Raji (cell line): ENCODE data around the gene CCDC178.

Experiments used
- POLR2A ChIP-seq: IDR thresholded peaks from 2 replicates; pipeline ENCODE4 v1.6.1; 2011; ENCODE audit warnings: low read depth, low read length, control low read depth; ENCODE audit not compliant: insufficient read depth

Gene CCDC178

GRCh38 chr18:33440060-33441043 is at the start of gene CCDC178:
CCDC178 (minus strand) TSS chr18:33440721; CDS start chr18:33412088, 28,633 bp downstream.
- no peak for TF ChIP-seq POLR2A

GRCh38 chr18:33483908-33484307 is 43.4 kb upstream of the CCDC178 start:
- no peak for TF ChIP-seq POLR2A

- no peak for TF ChIP-seq POLR2A
These were observed 32.0 kb upstream of the CCDC178 start for GRCh38 chr18:33472509-33472908.

GRCh38 chr18:33470216-33470615 is 29.7 kb upstream of the CCDC178 start:
- TF ChIP-seq POLR2A: no peak

GRCh38 chr18:33469699-33470098 is 29.2 kb upstream of the CCDC178 start:
- TF ChIP-seq POLR2A: no peak

- no peak for TF ChIP-seq POLR2A
These were observed 27.0 kb upstream of the CCDC178 start for GRCh38 chr18:33467531-33467930.

GRCh38 chr18:33466822-33467221 is 26.3 kb upstream of the CCDC178 start:
- no peak for TF ChIP-seq POLR2A

GRCh38 chr18:33460681-33461080 is 20.2 kb upstream of the CCDC178 start:
- TF ChIP-seq POLR2A: no peak

- no peak for TF ChIP-seq POLR2A
These were observed 19.1 kb upstream of the CCDC178 start for GRCh38 chr18:33459612-33460011.

- no peak for TF ChIP-seq POLR2A
These were observed 6.1 kb upstream of the CCDC178 start for GRCh38 chr18:33446604-33447003.

GRCh38 chr18:33444709-33445108 is 4.2 kb upstream of the CCDC178 start:
- no peak for TF ChIP-seq POLR2A

GRCh38 chr18:33432857-33433256 is 7.7 kb downstream of the CCDC178 start:
- no peak for TF ChIP-seq POLR2A

GRCh38 chr18:33427549-33427948 is 13.0 kb downstream of the CCDC178 start:
- TF ChIP-seq POLR2A: no peak

- no peak for TF ChIP-seq POLR2A
These were observed 16.1 kb downstream of the CCDC178 start for GRCh38 chr18:33424266-33424946.

- no peak for TF ChIP-seq POLR2A
These were observed 19.3 kb downstream of the CCDC178 start for GRCh38 chr18:33421225-33421624.
